Psoas muscle (tissue), 8 donors: ENCODE measurements around the gene TMEM50B. TPM values are rescaled to one million over a fixed set of nuclear protein-coding genes. Genes with fewer than 3 reads are reported as not detected.

ENCODE experiments used
- ATAC-seq, 4 donors: fragments of 200-7000 bp; cut with Tn5 transposase; one replicate each; pipeline ENCODE4 v1.9.1; 2020; ENCODE audit warnings: moderate library complexity in 3 of 4, mild to moderate bottlenecking in 2 of 4
- DNase-seq, 2 donors: peaks; one replicate each; pipeline ENCODE4 v3.0.0-alpha.2; 2020
- H3K27ac ChIP-seq: fragments of 200-600 bp; one replicate; pipeline ENCODE4 v1.8.0; 2022
- H3K27me3 ChIP-seq, 3 donors: fragments of 200-600 bp in 1 of 3; one replicate each; pipeline versions ENCODE4 v1.6.1 to v1.8.0; 2013 to 2022; ENCODE audit warnings: low read length in 2 of 3, mild to moderate bottlenecking in 2 of 3, moderate library complexity in 1 of 3; ENCODE audit not compliant: insufficient read depth in 3 of 3
- H3K36me3 ChIP-seq, 2 donors: fragments of 200-600 bp in 1 of 2; one replicate each; pipeline versions ENCODE4 v1.6.1 to v1.8.0; 2013 to 2022; ENCODE audit warnings: low read depth in 1 of 2, mild to moderate bottlenecking in 1 of 2, moderate library complexity in 1 of 2; ENCODE audit not compliant: insufficient read depth in 1 of 2
- H3K4me1 ChIP-seq: fragments of 200-600 bp; one replicate; pipeline ENCODE4 v1.8.0; 2022
- H3K4me3 ChIP-seq: fragments of 200-600 bp; one replicate; pipeline ENCODE4 v1.8.0; 2022; ENCODE audit warnings: mild to moderate bottlenecking
- H3K9me3 ChIP-seq: fragments of 200-600 bp; one replicate; pipeline ENCODE4 v1.8.0; 2022
- WGBS, 3 donors: extraction: QIAGEN DNeasy Blood & Tissue Kit; methylation state at CpG; one replicate each; pipeline versions ENCODE4 v1.1.6 to v1.1.7; 2013; 5-methylcytosine and 5-hydroxymethylcytosine counted together
- intact Hi-C, 2 donors: fragments of 100-400 bp; cut with DNase I; formaldehyde crosslinking; loops; one replicate each; pipeline versions ENCODE4 v1.11.0 to v1.14.2; 2022
- polyA plus RNA-seq, 3 donors: library from polyadenylated mRNA; stranded (reverse); fragments of 200-250 nt; gene quantifications; one replicate each; pipeline ENCODE4 v1.2.3, GENCODE V29; 2013
- total RNA-seq, 4 donors: library from RNA; stranded (reverse); fragmentation: NEBNext Ultra II Directional in 2 of 4; extraction: Animal tissue kit (Norgen Biotek cat#: 25700) in 2 of 4; gene quantifications; one replicate each; pipeline versions ENCODE4 v1.2.1 to v1.2.4, GENCODE V29; 2021 to 2023
- TF ChIP-seq, protein P1 (sequence below): fragments of 200-600 bp; IDR thresholded peaks from one replicate; pipeline ENCODE4 v1.8.0; 2022; ENCODE audit warnings: antibody characterized with exemption
- donor health status: healthy with polysubstance abuse.
- donor health status: DM: no; HTN: no; CAD: no; lungs with moderate emphysema.
- donor health status: Bipolar disorder and iron deficiency.
- donor health status: healthy.
- donor health status: DM: yes; HTN: yes; CAD: no.
- donor health status: DM: no; HTN: no; CAD: no.
- donor health status: DM: no; HTN: no; CAD: no.
- donor health status: DM: yes; HTN: yes; CAD: no.

TMEM50B gene
- total and polyA plus RNA-seq, 7 donors = 16.0 to 42.6 (median 20.9) TPM

DNA sequence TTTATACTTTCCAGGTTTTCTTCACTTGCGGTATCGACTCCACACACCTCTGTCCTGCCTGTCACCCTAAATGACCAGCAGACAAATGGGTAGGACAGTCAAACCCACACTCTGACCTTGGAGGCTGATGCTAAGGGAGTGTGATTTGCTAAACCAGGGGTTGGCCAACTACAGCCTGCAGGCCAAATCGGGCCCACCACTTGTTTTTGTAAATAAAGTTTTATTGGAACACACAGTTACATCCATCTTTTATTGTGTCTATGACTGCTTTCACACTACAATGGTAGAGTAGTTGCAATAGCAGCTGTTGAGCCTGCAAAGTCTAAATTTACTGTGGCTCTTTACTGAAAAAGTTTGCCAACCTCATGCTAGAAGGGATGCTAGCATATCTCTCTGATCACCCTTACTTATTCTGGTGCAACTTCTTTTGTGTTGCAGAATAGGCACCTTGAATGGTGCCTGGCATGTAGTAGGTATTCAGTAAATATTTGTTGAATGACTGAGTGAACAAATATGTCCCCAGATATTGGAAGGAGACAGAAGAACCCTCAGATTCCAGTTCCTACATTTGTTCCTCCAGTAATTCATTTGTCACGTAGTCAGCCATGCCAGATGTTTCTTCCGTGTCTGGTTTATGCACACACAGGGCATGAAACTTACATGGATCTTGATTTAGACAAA is 57.9 kb downstream of the TMEM50B start:
- TF ChIP-seq, protein P1, sequence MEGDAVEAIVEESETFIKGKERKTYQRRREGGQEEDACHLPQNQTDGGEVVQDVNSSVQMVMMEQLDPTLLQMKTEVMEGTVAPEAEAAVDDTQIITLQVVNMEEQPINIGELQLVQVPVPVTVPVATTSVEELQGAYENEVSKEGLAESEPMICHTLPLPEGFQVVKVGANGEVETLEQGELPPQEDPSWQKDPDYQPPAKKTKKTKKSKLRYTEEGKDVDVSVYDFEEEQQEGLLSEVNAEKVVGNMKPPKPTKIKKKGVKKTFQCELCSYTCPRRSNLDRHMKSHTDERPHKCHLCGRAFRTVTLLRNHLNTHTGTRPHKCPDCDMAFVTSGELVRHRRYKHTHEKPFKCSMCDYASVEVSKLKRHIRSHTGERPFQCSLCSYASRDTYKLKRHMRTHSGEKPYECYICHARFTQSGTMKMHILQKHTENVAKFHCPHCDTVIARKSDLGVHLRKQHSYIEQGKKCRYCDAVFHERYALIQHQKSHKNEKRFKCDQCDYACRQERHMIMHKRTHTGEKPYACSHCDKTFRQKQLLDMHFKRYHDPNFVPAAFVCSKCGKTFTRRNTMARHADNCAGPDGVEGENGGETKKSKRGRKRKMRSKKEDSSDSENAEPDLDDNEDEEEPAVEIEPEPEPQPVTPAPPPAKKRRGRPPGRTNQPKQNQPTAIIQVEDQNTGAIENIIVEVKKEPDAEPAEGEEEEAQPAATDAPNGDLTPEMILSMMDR = no peak
- H3K27ac ChIP-seq = no peak overlapping the region
- 86 to 91% (median 86%) methylated on average over 5 of the region's 5 CpGs for WGBS, 3 donors
- DNase-seq (no peak), ATAC-seq (no peak)
- no peaks in the 10 kb centered on the region for H3K4me1 ChIP-seq
- peaks cover 0 to 72% of the 10 kb centered on the region in 2 donors for H3K36me3 ChIP-seq
- intact Hi-C loops = no loop called here
- H3K9me3 ChIP-seq = no peaks in the 10 kb centered on the region
- no peak overlapping the region for H3K4me3 ChIP-seq
- no peaks in the 10 kb centered on the region for H3K27me3 ChIP-seq

DNA sequence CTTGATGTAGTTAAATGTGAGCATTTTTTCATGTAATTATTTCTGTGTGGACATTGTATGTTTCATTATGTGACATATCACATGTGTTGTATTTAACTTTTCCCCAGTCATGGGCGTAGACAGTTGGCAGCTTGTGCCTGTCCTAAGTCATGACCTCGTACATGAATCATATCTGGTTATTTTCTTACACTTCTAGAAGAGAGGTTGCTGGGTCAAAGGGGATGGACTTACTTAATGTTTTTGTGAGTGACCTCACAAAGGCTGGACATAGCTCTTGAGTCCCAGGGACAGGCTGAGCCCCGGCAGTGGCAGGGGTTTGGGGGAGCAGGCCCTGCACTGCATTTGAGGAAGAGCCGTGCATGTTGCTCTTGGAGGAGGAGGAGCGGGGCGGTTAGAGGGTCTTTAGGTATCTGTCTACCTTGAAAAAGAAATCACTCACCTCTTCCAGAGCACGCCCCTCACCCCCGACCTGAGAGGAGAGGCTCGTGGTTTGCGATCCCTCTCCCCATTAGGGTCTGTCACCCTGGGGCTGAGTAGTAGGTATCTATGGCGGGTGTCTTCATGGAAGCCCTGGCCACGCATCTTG is 60.1 kb downstream of the TMEM50B start:
- 88 to 94% (median 91%) methylated on average over 12 of the region's 12 CpGs for WGBS, 3 donors
- Histone ChIP-seq H3K4me1 (no peaks in the 10 kb centered on the region), H3K9me3 (no peaks in the 10 kb centered on the region), H3K4me3 (no peak overlapping the region), H3K36me3 (peaks cover 0 to 70% of the 10 kb centered on the region in 2 donors), H3K27ac (no peak overlapping the region), H3K27me3 (no peaks in the 10 kb centered on the region)
- ATAC-seq (peak in 3 of 4 donors; percentile 58 to 72 (median 58)), DNase-seq (peak in 1 of 2 donors; percentile 31)
- TF ChIP-seq, protein P1 = no peak
- intact Hi-C loops = no loop called here

GRCh38 chr21:33418691-33419090 is 61.1 kb downstream of the TMEM50B start:
- Histone ChIP-seq H3K27ac (no peak overlapping the region), H3K27me3 (no peaks in the 10 kb centered on the region), H3K4me3 (no peak overlapping the region), H3K4me1 (no peaks in the 10 kb centered on the region), H3K9me3 (no peaks in the 10 kb centered on the region), H3K36me3 (peaks cover 0 to 63% of the 10 kb centered on the region in 2 donors)
- WGBS, 3 donors = 64 to 71% (median 68%) methylated on average over 2 of the region's 2 CpGs
- ATAC-seq (peak in 1 of 4 donors; percentile 65), DNase-seq (peak; percentile 78 to 84)
- intact Hi-C loops = no loop called here
- TF ChIP-seq, protein P1 = no peak

- Histone ChIP-seq H3K27me3 (no peaks in the 10 kb centered on the region), H3K4me1 (no peaks in the 10 kb centered on the region), H3K9me3 (no peaks in the 10 kb centered on the region), H3K4me3 (no peak overlapping the region), H3K36me3 (peaks cover 0 to 37% of the 10 kb centered on the region in 2 donors), H3K27ac (no peak overlapping the region)
- intact Hi-C loops = no loop called here
- no peak for DNase-seq
- WGBS, 3 donors = 89 to 90% (median 89%) methylated on average over 11 of the region's 11 CpGs
- TF ChIP-seq, protein P1 = no peak
- ATAC-seq = no peak
Observed at GRCh38 chr21:33414926-33415325, 64.8 kb downstream of the TMEM50B start.
